PFSK-1 (cell line): ENCODE results near the gene FCRLA.

Experiments used
- SIN3A ChIP-seq: IDR thresholded peaks from 2 replicates; pipeline ENCODE4 v1.6.1; 2012; ENCODE audit warnings: mild to moderate bottlenecking, low read length, moderate library complexity, borderline replicate concordance; ENCODE audit not compliant: insufficient read depth
- TF ChIP-seq, protein P1 (sequence below), 2 experiments: IDR thresholded peaks; 2 replicates each; pipeline versions ENCODE4 v1.6.1 to v1.8.0; 2011 to 2012; ENCODE audit warnings: low read depth in 2 of 2, low read length in 2 of 2, control low read depth in 1 of 2, inconsistent platforms in 1 of 2, mild to moderate bottlenecking in 1 of 2, moderate library complexity in 1 of 2; ENCODE audit not compliant: insufficient read depth in 1 of 2

DNA sequence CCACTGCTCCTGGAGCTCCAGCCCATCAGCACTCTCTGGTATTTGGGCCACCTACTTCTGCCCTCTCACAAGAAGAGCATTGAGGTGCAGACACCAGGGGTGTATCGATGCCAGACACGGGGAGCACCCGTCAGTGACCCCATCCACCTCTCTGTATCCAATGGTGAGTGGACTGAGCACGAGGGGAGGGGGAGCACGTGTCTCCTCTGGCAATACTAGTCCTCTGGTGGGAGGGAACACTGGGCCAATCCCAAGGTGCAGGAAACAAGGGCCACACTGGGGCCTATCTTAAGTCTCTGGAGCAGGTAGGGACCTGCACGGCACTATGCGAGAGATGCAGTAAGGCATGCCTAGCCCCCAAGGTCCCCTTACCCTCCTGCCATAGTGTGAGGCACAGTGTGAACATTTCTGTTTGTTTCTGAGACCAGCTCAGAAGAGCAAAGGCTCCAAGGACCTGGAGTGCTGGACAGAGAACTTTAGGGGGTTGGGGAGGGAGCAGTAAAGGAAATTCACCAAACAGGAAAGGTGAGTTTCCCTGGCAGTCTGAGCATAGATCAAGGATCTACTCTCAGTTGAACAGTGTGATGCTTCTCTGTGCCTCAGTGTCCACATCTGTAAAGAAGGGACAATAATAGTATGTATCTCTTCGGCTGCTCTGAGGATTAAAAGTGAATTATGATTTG lies 16.6 kb downstream of the FCRLA start:
- no peak for TF ChIP-seq SIN3A
- TF ChIP-seq, protein P1, sequence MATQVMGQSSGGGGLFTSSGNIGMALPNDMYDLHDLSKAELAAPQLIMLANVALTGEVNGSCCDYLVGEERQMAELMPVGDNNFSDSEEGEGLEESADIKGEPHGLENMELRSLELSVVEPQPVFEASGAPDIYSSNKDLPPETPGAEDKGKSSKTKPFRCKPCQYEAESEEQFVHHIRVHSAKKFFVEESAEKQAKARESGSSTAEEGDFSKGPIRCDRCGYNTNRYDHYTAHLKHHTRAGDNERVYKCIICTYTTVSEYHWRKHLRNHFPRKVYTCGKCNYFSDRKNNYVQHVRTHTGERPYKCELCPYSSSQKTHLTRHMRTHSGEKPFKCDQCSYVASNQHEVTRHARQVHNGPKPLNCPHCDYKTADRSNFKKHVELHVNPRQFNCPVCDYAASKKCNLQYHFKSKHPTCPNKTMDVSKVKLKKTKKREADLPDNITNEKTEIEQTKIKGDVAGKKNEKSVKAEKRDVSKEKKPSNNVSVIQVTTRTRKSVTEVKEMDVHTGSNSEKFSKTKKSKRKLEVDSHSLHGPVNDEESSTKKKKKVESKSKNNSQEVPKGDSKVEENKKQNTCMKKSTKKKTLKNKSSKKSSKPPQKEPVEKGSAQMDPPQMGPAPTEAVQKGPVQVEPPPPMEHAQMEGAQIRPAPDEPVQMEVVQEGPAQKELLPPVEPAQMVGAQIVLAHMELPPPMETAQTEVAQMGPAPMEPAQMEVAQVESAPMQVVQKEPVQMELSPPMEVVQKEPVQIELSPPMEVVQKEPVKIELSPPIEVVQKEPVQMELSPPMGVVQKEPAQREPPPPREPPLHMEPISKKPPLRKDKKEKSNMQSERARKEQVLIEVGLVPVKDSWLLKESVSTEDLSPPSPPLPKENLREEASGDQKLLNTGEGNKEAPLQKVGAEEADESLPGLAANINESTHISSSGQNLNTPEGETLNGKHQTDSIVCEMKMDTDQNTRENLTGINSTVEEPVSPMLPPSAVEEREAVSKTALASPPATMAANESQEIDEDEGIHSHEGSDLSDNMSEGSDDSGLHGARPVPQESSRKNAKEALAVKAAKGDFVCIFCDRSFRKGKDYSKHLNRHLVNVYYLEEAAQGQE (IDR thresholded peaks at IDR 0.05; ENCODE audit: insufficient read depth in 1 of 2, low read depth in 2 of 2, low read length in 2 of 2): peak; percentile 43 to 82; a peak in 2 of 4 replicates
